A549 (cell line): Measurements from ENCODE around the gene NBR1. TPM values are rescaled to one million over a fixed set of nuclear protein-coding genes. Genes with fewer than 3 reads are reported as not detected.
A peak's percentile ranks its signal among the peaks of the same experiment; 100 is the strongest.

Experiments
- ATAC-seq, 2 experiments: fragments of 200-7000 bp in 1 of 2; fragments of >200 bp in 1 of 2; cut with Nextera tagmentation in 1 of 2; cut with Tn5 transposase in 1 of 2; 3 replicates each; pipeline versions ENCODE4 v1.8.0 to v1.9.1; 2018 to 2020; ENCODE audit warnings: mild to moderate bottlenecking in 1 of 2, moderate library complexity in 1 of 2
- CTCF ChIA-PET: fragments of 300-600 bp; sonication (Branson Sonifier 250); formaldehyde crosslinking; extraction: SDS; loops from one replicate; lab custom pipeline; 2021; ENCODE audit warnings: antibody characterized with exemption, inconsistent platforms; lab: Yijun Ruan, JAX
- POLR2A ChIA-PET: fragments of 350-600 bp; formaldehyde crosslinking; extraction: SDS; loops from one replicate; lab custom pipeline; 2021; ENCODE audit warnings: antibody characterized with exemption, inconsistent platforms; lab: Yijun Ruan, JAX
- DNase-seq, 2 experiments: peaks; one replicate each; pipeline versions ENCODE4 v3.0.0 to v3.0.0-alpha.2; 2011 to 2016; ENCODE audit warnings: low read depth in 1 of 2, low spot score in 1 of 2
- FAIRE-seq: peaks from 2 replicates; lab custom pipeline; 2011; peaks lifted over from hg19 to GRCh38; lab: Jason Lieb, UNC
- H3K27ac ChIP-seq, 2 experiments: fragments of >200 bp; sonication (Bioruptor Twin); formaldehyde crosslinking; 3 replicates each; pipeline ENCODE4 v1.5.1; 2016 to 2017
- H3K4me1 ChIP-seq: fragments of >200 bp; sonication (Bioruptor Twin); formaldehyde crosslinking; 3 replicates; pipeline ENCODE4 v1.6.1; 2016
- H3K4me2 ChIP-seq: fragments of >200 bp; sonication (Bioruptor Twin); formaldehyde crosslinking; 3 replicates; pipeline ENCODE4 v1.6.1; 2016
- H3K4me3 ChIP-seq: fragments of >200 bp; sonication (Bioruptor Twin); formaldehyde crosslinking; 3 replicates; pipeline ENCODE4 v1.5.1; 2016
- H3K9me3 ChIP-seq: fragments of >200 bp; sonication (Bioruptor Twin); formaldehyde crosslinking; 3 replicates; pipeline ENCODE4 v1.6.1; 2016
- CEBPB ChIP-seq, 2 experiments: fragments of >200 bp in 1 of 2; sonication (Bioruptor Twin) in 1 of 2; formaldehyde crosslinking in 1 of 2; IDR thresholded peaks; 2 replicates each; pipeline ENCODE4 v1.6.1; 2012 to 2016
- CHD2 ChIP-seq: fragments of 150-350 bp; IDR thresholded peaks from 2 replicates; pipeline ENCODE4 v1.6.1; 2014; ENCODE audit warnings: low read length; ENCODE audit not compliant: partially characterized antibody
- ELK1 ChIP-seq: fragments of 150-350 bp; IDR thresholded peaks from 2 replicates; pipeline ENCODE4 v1.6.1; 2014; ENCODE audit warnings: low read depth, mild to moderate bottlenecking, low read length
- EP300 ChIP-seq, 2 experiments: fragments of >200 bp; sonication (Bioruptor Twin); formaldehyde crosslinking; IDR thresholded peaks; 2 replicates in 1 of 2; 3 replicates in 1 of 2; pipeline ENCODE4 v1.6.1; 2016 to 2017
- FOSB ChIP-seq: fragments of 250-450 bp; sonication (Bioruptor Pico); IDR thresholded peaks from 2 replicates; pipeline ENCODE4 v1.5.0; 2020; ENCODE audit warnings: mild to moderate bottlenecking, moderate library complexity
- GATA3 ChIP-seq: IDR thresholded peaks from 2 replicates; pipeline ENCODE4 v1.6.1; 2012; ENCODE audit warnings: borderline replicate concordance
- HDAC2 ChIP-seq: fragments of 200-600 bp; sonication (generic); IDR thresholded peaks from 2 replicates; pipeline ENCODE4 v1.6.1; 2016
- KDM1A ChIP-seq: fragments of 200-600 bp; sonication (generic); IDR thresholded peaks from 2 replicates; pipeline ENCODE4 v1.6.1; 2016; ENCODE audit warnings: low read depth, mild to moderate bottlenecking
- KDM5A ChIP-seq: fragments of 200-600 bp; sonication (generic); IDR thresholded peaks from 2 replicates; pipeline ENCODE4 v1.6.1; 2016; ENCODE audit warnings: antibody characterized with exemption, mild to moderate bottlenecking
- MAX ChIP-seq: IDR thresholded peaks from 2 replicates; pipeline ENCODE4 v1.6.1; 2012
- MAZ ChIP-seq: fragments of 150-350 bp; IDR thresholded peaks from 2 replicates; pipeline ENCODE4 v1.6.1; 2014; ENCODE audit warnings: antibody characterized with exemption, low read depth, low read length, borderline replicate concordance
- PHF8 ChIP-seq: fragments of 200-600 bp; sonication (generic); IDR thresholded peaks from 2 replicates; pipeline ENCODE4 v1.6.1; 2016; ENCODE audit warnings: low read depth, mild to moderate bottlenecking, antibody characterized with exemption, moderate library complexity, borderline replicate concordance
- RARB ChIP-seq: fragments of 250-450 bp; sonication (Bioruptor Pico); IDR thresholded peaks from 2 replicates; pipeline ENCODE4 v1.8.0; 2021; ENCODE audit warnings: mild to moderate bottlenecking, moderate library complexity
- RFX5 ChIP-seq: fragments of 450-650 bp; IDR thresholded peaks from 2 replicates; pipeline ENCODE4 v1.7.1; 2014; ENCODE audit warnings: antibody characterized with exemption, mild to moderate bottlenecking, moderate library complexity
- TFCP2L1 ChIP-seq: fragments of 250-450 bp; sonication (Bioruptor Pico); IDR thresholded peaks from 2 replicates; pipeline ENCODE4 v1.5.0; 2021; ENCODE audit warnings: mild to moderate bottlenecking
- ZSCAN20 ChIP-seq: fragments of 250-450 bp; sonication (Bioruptor Pico); IDR thresholded peaks from 2 replicates; pipeline ENCODE4 v1.8.0; 2022; ENCODE audit warnings: mild to moderate bottlenecking, moderate library complexity
- WGBS: methylation state at CpG from one replicate; pipeline ENCODE4 v1.1.6; 2017; ENCODE audit errors: missing lambda C conversion rate; 5-methylcytosine and 5-hydroxymethylcytosine counted together
- polyA plus RNA-seq, 4 experiments: library from polyadenylated mRNA; depleted of rRNA in 3 of 4; stranded (reverse); fragments of >200 nt; fragmentation: RNase III in 1 of 4; extraction: RNeasy Plus Mini Kit Qiagen cat#74134 plus additional on column Dnase treatment in 1 of 4; gene quantifications; 2 replicates in 3 of 4; 3 replicates in 1 of 4; pipeline ENCODE4 v1.2.3, GENCODE V29; 2011 to 2017
- TF ChIP-seq, protein P1 (sequence below): fragments of 250-450 bp; sonication (Bioruptor Pico); IDR thresholded peaks from 2 replicates; pipeline ENCODE4 v1.5.0; 2020; ENCODE audit warnings: low read depth, mild to moderate bottlenecking, moderate library complexity
- TF ChIP-seq, protein P2 (sequence below): fragments of 250-450 bp; sonication (Bioruptor Pico); IDR thresholded peaks from 2 replicates; pipeline ENCODE4 v1.5.0; 2021; ENCODE audit warnings: mild to moderate bottlenecking, moderate library complexity, borderline replicate concordance

NBR1 gene
- polyA plus RNA-seq, 2 of the 4 experiments (the other 2 are of a cell fraction), result 41.8 to 86.8 TPM

GRCh38 chr17:43125967-43126910, 44.8 kb upstream of the NBR1 start:
- TF ChIP-seq EP300 (IDR thresholded peaks at IDR 0.05) (peak in 1 of 2 experiments; percentile 7; a peak in 1 of 5 replicates), ZSCAN20 (CRISPR knock-in tag) (no peak), PHF8 (peak; percentile 29)
- WGBS, result 87% methylated on average over 59 of the region's 59 CpGs
- Histone ChIP-seq H3K4me1 (peaks cover 15% of the 10 kb centered on the region), H3K27ac (peak overlapping the region; percentile 90), H3K4me3 (peak overlapping the region; percentile 78), H3K9me3 (no peaks in the 10 kb centered on the region), H3K4me2 (peak overlapping the region; percentile 84)
- FAIRE-seq (no peak), DNase-seq (no peak), ATAC-seq (no peak)
- POLR2A ChIA-PET, result interaction anchor here (1.6 kb wide), 1 partner anchor 190 kb away, joined by 25 read pairs; no protein-coding TSS in a partner anchor
- CTCF ChIA-PET, result interaction anchor here (1.3 to 2.4 kb wide), 3 partner anchors 25 to 102 kb away, joined by 3 to 9 read pairs (median 4); no protein-coding TSS in a partner anchor

DNA sequence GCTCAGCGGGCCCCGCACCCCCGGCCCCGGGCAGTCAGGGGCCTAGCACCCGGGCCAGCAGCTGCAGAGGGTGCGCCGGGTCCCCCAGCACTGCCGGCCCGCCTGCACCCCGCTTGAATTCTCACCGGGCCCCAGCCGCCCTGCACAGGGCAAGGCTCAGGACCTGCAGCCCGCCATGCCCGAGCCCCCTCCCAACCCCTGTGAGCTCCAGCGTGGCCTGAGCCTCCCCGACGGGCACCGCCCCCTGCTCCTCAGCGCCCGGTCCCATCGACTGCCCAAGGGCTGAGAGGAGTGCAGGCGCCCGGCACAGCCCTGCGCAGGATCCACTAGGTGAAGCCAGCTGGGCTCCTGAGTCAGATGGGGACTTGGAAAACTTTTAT, 44.1 kb upstream of the NBR1 start:
- WGBS, result 96% methylated on average over 15 of the region's 24 CpGs
- DNase-seq (no peak), ATAC-seq (no peak), FAIRE-seq (no peak)
- peak overlapping the region in 1 of 2 experiments; percentile 90; a peak in 3 of 6 replicates for H3K27ac ChIP-seq
- CTCF ChIA-PET, result interaction anchor here (0.6 to 1.3 kb wide), 2 partner anchors 24 to 47 kb away, joined by 3 read pairs; no protein-coding TSS in a partner anchor
- H3K4me2 ChIP-seq, result peak overlapping the region; percentile 84; the same call in 2 of the 3 replicates
- peaks cover 15% of the 10 kb centered on the region for H3K4me1 ChIP-seq
- H3K9me3 ChIP-seq, result no peaks in the 10 kb centered on the region
- peak overlapping the region; percentile 78; the same call in 2 of the 3 replicates for H3K4me3 ChIP-seq
- TF ChIP-seq MAZ, result no peak
- TF ChIP-seq HDAC2, result no peak
- TF ChIP-seq KDM1A, result no peak
- TF ChIP-seq ELK1, result no peak
- no peak for TF ChIP-seq GATA3
- TF ChIP-seq CEBPB (IDR thresholded peaks at IDR 0.05), result no peak
- TF ChIP-seq ZSCAN20 (CRISPR knock-in tag), result no peak
- TF ChIP-seq, protein P1, sequence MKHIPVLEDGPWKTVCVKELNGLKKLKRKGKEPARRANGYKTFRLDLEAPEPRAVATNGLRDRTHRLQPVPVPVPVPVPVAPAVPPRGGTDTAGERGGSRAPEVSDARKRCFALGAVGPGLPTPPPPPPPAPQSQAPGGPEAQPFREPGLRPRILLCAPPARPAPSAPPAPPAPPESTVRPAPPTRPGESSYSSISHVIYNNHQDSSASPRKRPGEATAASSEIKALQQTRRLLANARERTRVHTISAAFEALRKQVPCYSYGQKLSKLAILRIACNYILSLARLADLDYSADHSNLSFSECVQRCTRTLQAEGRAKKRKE (CRISPR knock-in tag), result no peak
- TF ChIP-seq CHD2, result no peak
- no peak for TF ChIP-seq TFCP2L1
- TF ChIP-seq, protein P2, sequence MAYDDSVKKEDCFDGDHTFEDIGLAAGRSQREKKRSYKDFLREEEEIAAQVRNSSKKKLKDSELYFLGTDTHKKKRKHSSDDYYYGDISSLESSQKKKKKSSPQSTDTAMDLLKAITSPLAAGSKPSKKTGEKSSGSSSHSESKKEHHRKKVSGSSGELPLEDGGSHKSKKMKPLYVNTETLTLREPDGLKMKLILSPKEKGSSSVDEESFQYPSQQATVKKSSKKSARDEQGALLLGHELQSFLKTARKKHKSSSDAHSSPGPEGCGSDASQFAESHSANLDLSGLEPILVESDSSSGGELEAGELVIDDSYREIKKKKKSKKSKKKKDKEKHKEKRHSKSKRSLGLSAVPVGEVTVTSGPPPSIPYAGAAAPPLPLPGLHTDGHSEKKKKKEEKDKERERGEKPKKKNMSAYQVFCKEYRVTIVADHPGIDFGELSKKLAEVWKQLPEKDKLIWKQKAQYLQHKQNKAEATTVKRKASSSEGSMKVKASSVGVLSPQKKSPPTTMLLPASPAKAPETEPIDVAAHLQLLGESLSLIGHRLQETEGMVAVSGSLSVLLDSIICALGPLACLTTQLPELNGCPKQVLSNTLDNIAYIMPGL, result no peak
- TF ChIP-seq RARB (CRISPR knock-in tag), result no peak
- TF ChIP-seq PHF8, result no peak
- TF ChIP-seq RFX5, result no peak
- no peak for TF ChIP-seq KDM5A
- TF ChIP-seq FOSB (CRISPR knock-in tag), result no peak
- TF ChIP-seq MAX, result no peak
- POLR2A ChIA-PET, result no interaction called here
